ENCODE measurements around the gene PIF1. TPM values are rescaled to one million over a fixed set of nuclear protein-coding genes. Genes with fewer than 3 reads are reported as not detected.

PIF1 gene
- total and polyA plus RNA-seq, 12 donors, result 0.26 to 6.0 (median 1.8) TPM

DNA sequence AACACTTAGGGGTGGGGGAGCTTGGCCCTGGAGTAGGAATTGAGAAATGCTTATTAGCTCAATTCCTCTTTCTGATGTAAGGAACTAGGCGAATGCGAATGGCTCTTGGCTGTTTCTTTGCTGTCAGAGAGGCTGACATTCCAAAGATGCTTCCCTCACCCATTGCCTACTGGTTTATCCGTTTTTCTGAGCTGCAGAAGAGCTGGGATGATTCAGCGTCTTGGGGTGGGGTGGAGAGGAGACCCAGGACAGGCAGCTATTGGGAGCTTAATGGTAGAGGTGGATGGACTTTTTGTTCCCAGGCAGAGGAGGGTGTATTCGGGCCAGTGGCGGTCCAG is 26.0 kb upstream of the PIF1 start:
- WGBS, 4 donors, result 47 to 60% (median 50%) methylated on average over 6 of the region's 6 CpGs
- Histone ChIP-seq H3K27ac (peak overlapping the region in 3 of 5 donors; percentile 21 to 87 (median 57)), H3K4me3 (no peak overlapping the region), H3K27me3 (no peaks in the 10 kb centered on the region), H3K9me3 (replicated peaks in 1 of 3) (no peaks in the 10 kb centered on the region), H3K4me1 (replicated peaks in 1 of 2) (peaks cover 12 to 71% of the 10 kb centered on the region in 2 donors), H3K36me3 (replicated peaks in 1 of 2) (peaks cover 0 to 67% of the 10 kb centered on the region in 2 donors)
- peak in 1 of 7 donors; percentile 42 for DNase-seq
- TF ChIP-seq POLR2A (IDR thresholded peaks at IDR 0.05), result no peak
- TF ChIP-seq, protein P1, sequence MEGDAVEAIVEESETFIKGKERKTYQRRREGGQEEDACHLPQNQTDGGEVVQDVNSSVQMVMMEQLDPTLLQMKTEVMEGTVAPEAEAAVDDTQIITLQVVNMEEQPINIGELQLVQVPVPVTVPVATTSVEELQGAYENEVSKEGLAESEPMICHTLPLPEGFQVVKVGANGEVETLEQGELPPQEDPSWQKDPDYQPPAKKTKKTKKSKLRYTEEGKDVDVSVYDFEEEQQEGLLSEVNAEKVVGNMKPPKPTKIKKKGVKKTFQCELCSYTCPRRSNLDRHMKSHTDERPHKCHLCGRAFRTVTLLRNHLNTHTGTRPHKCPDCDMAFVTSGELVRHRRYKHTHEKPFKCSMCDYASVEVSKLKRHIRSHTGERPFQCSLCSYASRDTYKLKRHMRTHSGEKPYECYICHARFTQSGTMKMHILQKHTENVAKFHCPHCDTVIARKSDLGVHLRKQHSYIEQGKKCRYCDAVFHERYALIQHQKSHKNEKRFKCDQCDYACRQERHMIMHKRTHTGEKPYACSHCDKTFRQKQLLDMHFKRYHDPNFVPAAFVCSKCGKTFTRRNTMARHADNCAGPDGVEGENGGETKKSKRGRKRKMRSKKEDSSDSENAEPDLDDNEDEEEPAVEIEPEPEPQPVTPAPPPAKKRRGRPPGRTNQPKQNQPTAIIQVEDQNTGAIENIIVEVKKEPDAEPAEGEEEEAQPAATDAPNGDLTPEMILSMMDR (IDR thresholded peaks at IDR 0.05), result no peak
- intact Hi-C loops (cut with DNase I), result no loop called here

DNA sequence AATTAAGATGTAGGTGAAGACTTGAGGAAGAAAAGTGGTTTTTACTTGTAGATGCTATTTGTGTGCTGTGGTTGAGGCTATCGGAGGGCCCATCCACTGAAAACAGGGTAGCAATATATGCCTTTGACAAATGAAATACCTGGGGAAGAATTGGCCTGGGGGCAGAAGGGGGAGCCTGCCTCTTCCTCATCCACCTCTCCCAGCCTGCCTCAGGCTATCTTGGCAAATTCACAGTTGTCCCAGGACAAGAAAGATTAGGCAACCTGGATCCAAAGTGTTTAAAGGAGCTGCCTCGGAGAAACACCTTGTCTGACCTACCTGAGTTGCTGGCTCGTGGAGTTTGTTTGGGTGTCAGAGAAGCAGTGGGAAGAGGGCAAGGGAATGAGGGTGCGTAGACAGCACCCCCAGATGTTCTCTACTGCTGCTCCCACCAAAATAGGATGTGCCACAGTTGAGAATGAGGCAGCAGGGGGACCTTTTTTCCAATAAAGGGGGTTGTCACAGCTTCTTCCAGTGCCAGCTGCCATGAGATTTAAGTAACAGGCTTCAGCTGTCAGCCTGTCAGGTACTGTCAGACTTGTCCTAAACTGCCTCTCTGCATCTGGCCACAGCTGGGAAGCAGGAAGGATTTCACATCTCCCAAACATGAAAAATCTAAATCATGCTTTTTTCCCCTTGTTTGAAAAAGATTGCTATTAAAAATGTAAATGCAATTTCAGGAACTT is 25.5 kb upstream of the PIF1 start:
- Histone ChIP-seq H3K4me1 (replicated peaks in 1 of 2) (peaks cover 7 to 71% of the 10 kb centered on the region in 2 donors), H3K9me3 (replicated peaks in 1 of 3) (no peaks in the 10 kb centered on the region), H3K36me3 (replicated peaks in 1 of 2) (peaks cover 0 to 62% of the 10 kb centered on the region in 2 donors), H3K4me3 (no peak overlapping the region), H3K27ac (peak overlapping the region in 2 of 5 donors; percentile 57 to 87), H3K27me3 (no peaks in the 10 kb centered on the region)
- WGBS, 4 donors, result 75 to 85% (median 85%) methylated on average over 4 of the region's 4 CpGs
- TF ChIP-seq, protein P1 (IDR thresholded peaks at IDR 0.05), result no peak
- TF ChIP-seq POLR2A (IDR thresholded peaks at IDR 0.05), result no peak
- no peak for DNase-seq
- intact Hi-C loops (cut with DNase I), result no loop called here

DNA sequence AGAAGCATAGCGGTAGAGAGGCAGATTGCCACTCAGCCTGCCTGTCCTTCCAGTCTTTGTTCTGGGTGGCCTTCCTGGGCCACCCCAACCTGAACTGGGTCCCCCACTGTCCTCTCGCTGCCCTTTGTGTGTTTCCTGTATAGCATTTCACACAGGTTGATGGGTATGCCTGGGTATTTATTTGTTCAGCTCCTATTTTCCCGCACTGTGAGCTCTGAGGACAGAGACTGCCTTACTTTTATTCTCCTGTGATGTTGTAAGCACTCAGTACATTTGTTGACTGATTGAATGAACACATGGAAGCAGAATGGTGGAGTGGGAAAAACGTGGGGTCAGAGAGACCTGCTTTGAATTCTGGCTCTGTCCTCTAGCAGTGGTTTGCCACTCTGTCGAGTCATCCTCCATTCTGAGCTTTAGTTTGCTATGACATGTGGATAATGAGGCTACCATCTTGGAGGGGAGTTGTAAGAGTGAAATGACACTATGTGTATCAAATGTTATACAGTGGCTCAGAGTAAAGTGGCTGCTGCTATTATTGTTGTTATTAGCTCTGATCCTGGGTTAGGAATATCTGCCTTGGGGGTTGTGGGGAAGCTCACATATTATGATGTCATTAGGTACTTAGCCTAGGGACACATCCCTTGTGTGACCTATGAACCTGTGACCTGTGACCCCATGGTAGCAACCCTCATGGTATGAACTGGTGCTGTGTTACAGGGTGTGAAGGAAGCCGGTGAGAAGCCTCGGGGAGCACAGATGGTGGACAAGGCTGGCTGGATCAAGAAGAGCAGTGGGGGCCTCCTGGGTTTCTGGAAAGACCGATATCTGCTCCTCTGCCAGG is 22.6 kb upstream of the PIF1 start:
- TF ChIP-seq, protein P1 (IDR thresholded peaks at IDR 0.05), result no peak
- TF ChIP-seq POLR2A (IDR thresholded peaks at IDR 0.05), result no peak
- 77 to 85% (median 83%) methylated on average over 7 to 8 of the region's 8 CpGs for WGBS, 4 donors
- Histone ChIP-seq H3K36me3 (replicated peaks in 1 of 2) (peaks cover 0 to 36% of the 10 kb centered on the region in 2 donors), H3K27ac (peak overlapping the region in 2 of 5 donors; percentile 59 to 96), H3K4me3 (no peak overlapping the region), H3K4me1 (replicated peaks in 1 of 2) (peaks cover 29 to 71% of the 10 kb centered on the region in 2 donors), H3K9me3 (replicated peaks in 1 of 3) (no peaks in the 10 kb centered on the region), H3K27me3 (no peaks in the 10 kb centered on the region)
- intact Hi-C loops (cut with DNase I), result loop anchor here (5.0 kb wide), 2 partner anchors 49 to 64 kb away; partner anchors contain the start of gene ANKDD1A (in 1 of the 2)
- DNase-seq, result no peak

DNA sequence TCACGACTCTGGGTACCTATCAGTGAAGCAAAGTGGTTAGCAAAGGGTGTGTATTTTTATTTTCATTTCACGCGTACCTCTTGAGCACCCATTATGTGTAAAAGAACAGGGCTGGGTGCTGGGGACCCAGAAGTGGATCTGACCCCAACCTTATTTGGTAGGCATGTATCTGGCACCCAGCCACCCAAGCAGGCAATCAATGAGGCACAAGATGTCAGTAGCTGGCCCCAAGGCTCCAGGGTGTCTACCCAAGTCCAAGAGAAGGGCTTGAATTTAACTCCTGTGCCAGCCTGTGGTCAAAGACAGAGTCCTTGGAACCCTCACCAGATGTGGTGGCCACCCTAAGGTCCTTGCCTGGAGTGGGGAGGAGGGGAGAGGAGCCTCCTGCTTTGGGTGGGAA is 22.0 kb upstream of the PIF1 start:
- peak overlapping the region in 2 of 5 donors; percentile 59 to 96 for H3K27ac ChIP-seq
- DNase-seq, result peak in 1 of 7 donors; percentile 34
- H3K4me1 ChIP-seq (replicated peaks in 1 of 2), result peaks cover 33 to 66% of the 10 kb centered on the region in 2 donors
- no peak for TF ChIP-seq POLR2A (IDR thresholded peaks at IDR 0.05)
- TF ChIP-seq, protein P1 (IDR thresholded peaks at IDR 0.05), result no peak
- peaks cover 0 to 31% of the 10 kb centered on the region in 2 donors for H3K36me3 ChIP-seq (replicated peaks in 1 of 2)
- 82 to 91% (median 88%) methylated on average over 3 of the region's 3 CpGs for WGBS, 4 donors
- H3K27me3 ChIP-seq, result no peaks in the 10 kb centered on the region
- H3K9me3 ChIP-seq (replicated peaks in 1 of 3), result no peaks in the 10 kb centered on the region
- no peak overlapping the region for H3K4me3 ChIP-seq
- intact Hi-C loops (cut with DNase I), result loop anchor here (5.0 kb wide), 2 partner anchors 50 to 65 kb away; partner anchors contain the start of gene ANKDD1A (in 1 of the 2)

Data from adrenal gland (tissue), 12 donors.